Thoracic aorta (tissue), 2 donors: ENCODE results near the gene ARHGAP22. TPM values are rescaled to one million over a fixed set of nuclear protein-coding genes. Genes with fewer than 3 reads are reported as not detected.

Experiments
- ATAC-seq: fragments of 150-250 bp; one replicate; pipeline ENCODE4 v1.8.0; 2017; ENCODE audit warnings: low read depth; ENCODE audit not compliant: insufficient number of reproducible peaks, low FRiP score
- DNase-seq: peaks from one replicate; pipeline ENCODE4 v3.0.0-alpha.2; 2020; ENCODE audit warnings: low spot score
- H3K27ac ChIP-seq, 2 donors: fragments of 200-600 bp; sonication (generic); 1 replicate in 1 of 2; 2 replicates in 1 of 2; pipeline ENCODE4 v1.5.1; 2016; ENCODE audit warnings: mild to moderate bottlenecking in 2 of 2, moderate library complexity in 2 of 2
- H3K27me3 ChIP-seq: fragments of 200-600 bp; sonication (generic); replicated peaks from 2 replicates; pipeline ENCODE4 v1.6.0; 2016; ENCODE audit warnings: mild to moderate bottlenecking; ENCODE audit not compliant: insufficient read depth
- H3K36me3 ChIP-seq: fragments of 200-600 bp; sonication (generic); one replicate; pipeline ENCODE4 v1.5.1; 2016
- H3K4me1 ChIP-seq, 2 donors: fragments of 200-600 bp; sonication (generic); 1 replicate in 1 of 2; 2 replicates in 1 of 2; pipeline versions ENCODE4 v1.5.1 to v1.6.0; 2016; ENCODE audit warnings: low read depth in 2 of 2, mild to moderate bottlenecking in 1 of 2; ENCODE audit not compliant: control insufficient read depth in 1 of 2
- H3K4me3 ChIP-seq: fragments of 200-600 bp; sonication (generic); 2 replicates; pipeline ENCODE4 v1.5.1; 2016; ENCODE audit warnings: mild to moderate bottlenecking
- H3K9me3 ChIP-seq: fragments of 200-600 bp; sonication (generic); 2 replicates; pipeline ENCODE4 v1.5.1; 2016
- total RNA-seq, 2 donors: library from RNA; depleted of rRNA; stranded (reverse); fragments of >200 nt; gene quantifications; one replicate each; pipeline versions ENCODE4 v1.1.0 to v1.2.3, GENCODE V29; 2016
- TF ChIP-seq, protein P1 (sequence below): fragments of 200-600 bp; sonication (generic); IDR thresholded peaks from one replicate; pipeline ENCODE4 v1.5.1; 2019; ENCODE audit warnings: antibody characterized with exemption

ARHGAP22 gene
- total RNA-seq, 2 donors from 2014 or later = 15.4 to 24.8 TPM

GRCh38 chr10:48598243-48598935, 6.5 kb downstream of the ARHGAP22 start:
- no peak for DNase-seq
- H3K27me3 ChIP-seq = no peaks in the 10 kb centered on the region
- H3K4me3 ChIP-seq = no peak overlapping the region
- no peaks in the 10 kb centered on the region for H3K9me3 ChIP-seq
- no peaks in the 10 kb centered on the region for H3K4me1 ChIP-seq
- H3K36me3 ChIP-seq = no peaks in the 10 kb centered on the region
- no peak for ATAC-seq
- no peak overlapping the region for H3K27ac ChIP-seq
- TF ChIP-seq, protein P1, sequence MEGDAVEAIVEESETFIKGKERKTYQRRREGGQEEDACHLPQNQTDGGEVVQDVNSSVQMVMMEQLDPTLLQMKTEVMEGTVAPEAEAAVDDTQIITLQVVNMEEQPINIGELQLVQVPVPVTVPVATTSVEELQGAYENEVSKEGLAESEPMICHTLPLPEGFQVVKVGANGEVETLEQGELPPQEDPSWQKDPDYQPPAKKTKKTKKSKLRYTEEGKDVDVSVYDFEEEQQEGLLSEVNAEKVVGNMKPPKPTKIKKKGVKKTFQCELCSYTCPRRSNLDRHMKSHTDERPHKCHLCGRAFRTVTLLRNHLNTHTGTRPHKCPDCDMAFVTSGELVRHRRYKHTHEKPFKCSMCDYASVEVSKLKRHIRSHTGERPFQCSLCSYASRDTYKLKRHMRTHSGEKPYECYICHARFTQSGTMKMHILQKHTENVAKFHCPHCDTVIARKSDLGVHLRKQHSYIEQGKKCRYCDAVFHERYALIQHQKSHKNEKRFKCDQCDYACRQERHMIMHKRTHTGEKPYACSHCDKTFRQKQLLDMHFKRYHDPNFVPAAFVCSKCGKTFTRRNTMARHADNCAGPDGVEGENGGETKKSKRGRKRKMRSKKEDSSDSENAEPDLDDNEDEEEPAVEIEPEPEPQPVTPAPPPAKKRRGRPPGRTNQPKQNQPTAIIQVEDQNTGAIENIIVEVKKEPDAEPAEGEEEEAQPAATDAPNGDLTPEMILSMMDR = no peak

GRCh38 chr10:48595539-48595932, 9.3 kb downstream of the ARHGAP22 start:
- Histone ChIP-seq H3K4me3 (no peak overlapping the region), H3K27me3 (no peaks in the 10 kb centered on the region), H3K36me3 (no peaks in the 10 kb centered on the region), H3K4me1 (no peaks in the 10 kb centered on the region), H3K9me3 (no peaks in the 10 kb centered on the region), H3K27ac (no peak overlapping the region)
- TF ChIP-seq, protein P1 = no peak
- DNase-seq (no peak), ATAC-seq (no peak)

DNA sequence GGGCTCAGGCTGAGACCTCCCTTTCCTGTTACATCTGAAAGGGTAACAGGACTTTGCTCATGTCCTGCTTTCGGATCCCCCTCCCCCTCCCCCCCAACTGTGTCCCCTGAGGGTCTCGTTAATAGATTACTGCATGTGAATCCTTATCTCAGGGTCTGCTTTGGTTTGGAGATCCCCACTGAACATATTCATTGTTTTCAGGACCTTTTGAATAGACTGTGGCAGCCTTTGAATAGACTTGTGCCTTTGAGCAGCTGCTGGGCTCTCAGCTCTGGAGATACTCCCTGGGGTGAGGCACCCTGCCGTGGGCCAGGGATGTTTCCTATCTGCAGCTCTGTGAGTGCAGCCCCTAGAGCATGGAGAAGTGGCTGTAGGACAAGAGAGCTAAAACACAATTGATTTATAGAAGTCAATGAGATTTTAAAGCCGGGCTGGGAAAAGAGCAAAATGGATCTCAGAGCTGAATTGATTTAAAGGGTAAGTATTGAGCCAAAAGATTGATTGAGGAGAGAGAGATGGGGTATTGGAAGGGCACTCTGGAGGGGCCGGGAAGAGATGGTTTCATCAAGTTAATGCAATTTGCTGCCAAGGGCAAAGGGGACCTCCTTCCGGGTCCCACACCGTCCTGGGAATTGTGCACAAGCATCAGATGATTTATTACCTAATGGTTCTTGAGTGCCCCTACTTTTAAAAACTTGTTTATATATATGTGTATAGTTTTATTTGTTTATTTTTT, 9.9 kb downstream of the ARHGAP22 start:
- Histone ChIP-seq H3K4me3 (no peak overlapping the region), H3K4me1 (peaks cover 0 to under 1% of the 10 kb centered on the region in 2 donors), H3K27me3 (no peaks in the 10 kb centered on the region), H3K27ac (no peak overlapping the region), H3K36me3 (no peaks in the 10 kb centered on the region), H3K9me3 (no peaks in the 10 kb centered on the region)
- TF ChIP-seq, protein P1 = no peak
- no peak for ATAC-seq
- DNase-seq = no peak

- TF ChIP-seq, protein P1 = no peak
- no peak overlapping the region for H3K27ac ChIP-seq
- no peak overlapping the region for H3K4me3 ChIP-seq
- ATAC-seq (no peak), DNase-seq (no peak)
- no peaks in the 10 kb centered on the region for H3K27me3 ChIP-seq
- peaks cover 0 to 7% of the 10 kb centered on the region in 2 donors for H3K4me1 ChIP-seq
- H3K9me3 ChIP-seq = no peaks in the 10 kb centered on the region
- no peaks in the 10 kb centered on the region for H3K36me3 ChIP-seq
Measured at GRCh38 chr10:48594371-48594770, 10.5 kb downstream of the ARHGAP22 start.

DNA sequence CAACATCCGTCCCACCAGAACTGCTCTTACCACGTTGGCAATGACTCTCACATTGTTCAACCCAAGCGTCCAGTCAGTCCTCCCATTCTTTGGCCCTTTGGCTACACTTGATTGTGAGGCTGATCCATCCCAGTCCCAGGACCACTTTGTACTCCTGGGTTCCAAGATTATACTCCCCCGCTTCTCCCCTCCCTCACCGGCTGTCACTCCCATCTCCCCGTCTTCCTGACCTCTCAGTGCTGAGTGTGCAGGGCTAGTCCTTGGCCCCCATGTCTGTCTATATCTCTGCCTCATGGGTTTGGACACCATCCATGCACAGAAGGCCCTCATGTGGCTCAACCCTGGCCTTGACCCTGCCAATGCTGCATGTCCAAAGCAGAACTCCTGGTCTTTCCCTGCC, 12.5 kb downstream of the ARHGAP22 start:
- Histone ChIP-seq H3K27me3 (no peaks in the 10 kb centered on the region), H3K4me3 (no peak overlapping the region), H3K36me3 (no peaks in the 10 kb centered on the region), H3K9me3 (no peaks in the 10 kb centered on the region), H3K27ac (no peak overlapping the region), H3K4me1 (peaks cover 0 to 7% of the 10 kb centered on the region in 2 donors)
- TF ChIP-seq, protein P1 = no peak
- ATAC-seq (no peak), DNase-seq (no peak)
